B cell (primary cell): ENCODE data around the gene SMIM45.

Source experiments
- ATAC-seq: fragments of 200-7000 bp; cut with Tn5 transposase; one replicate; pipeline ENCODE4 v1.10.0; 2021; ENCODE audit warnings: low read depth, mild to moderate bottlenecking, moderate number of reproducible peaks, moderate library complexity
- CTCF ChIA-PET: fragments of 350-600 bp; sonication (Branson Sonifier 250); formaldehyde crosslinking; loops from one replicate; lab custom pipeline; 2021; ENCODE audit warnings: antibody characterized with exemption, inconsistent platforms; lab: Charles Lee
- POLR2A ChIA-PET: fragments of 350-600 bp; sonication (Branson Sonifier 250); formaldehyde crosslinking; loops from one replicate; lab custom pipeline; 2021; ENCODE audit warnings: antibody characterized with exemption; lab: Charles Lee
- DNase-seq: peaks from one replicate; pipeline ENCODE4 v3.0.0; 2013
- H2AFZ ChIP-seq: 2 replicates; pipeline ENCODE4 v1.6.1; 2012; ENCODE audit warnings: mild to moderate bottlenecking, low read depth, low read length; ENCODE audit not compliant: insufficient read depth, poor library complexity, severe bottlenecking
- H3K27ac ChIP-seq, 2 donors: 1 replicate in 1 of 2; 2 replicates in 1 of 2; pipeline ENCODE4 v1.5.1; 2012 to 2013; ENCODE audit warnings: low read length in 2 of 2, mild to moderate bottlenecking in 2 of 2, moderate library complexity in 1 of 2
- H3K27me3 ChIP-seq, 4 experiments: fragments of 200-600 bp in 1 of 4; sonication (generic) in 1 of 4; replicated peaks in 1 of 4; 1 replicate in 2 of 4; 2 replicates in 2 of 4; pipeline versions ENCODE4 v1.6.1 to v1.7.0; 2013 to 2016; ENCODE audit warnings: low read length in 3 of 4, mild to moderate bottlenecking in 2 of 4, mixed read lengths in 1 of 4, moderate library complexity in 1 of 4; ENCODE audit not compliant: insufficient read depth in 4 of 4, control insufficient read depth in 3 of 4; ENCODE audit errors: control extremely low read depth in 1 of 4
- H3K36me3 ChIP-seq, 2 experiments: replicated peaks in 1 of 2; 1 replicate in 1 of 2; 2 replicates in 1 of 2; pipeline versions ENCODE4 v1.6.1 to v1.7.1; 2013; ENCODE audit warnings: low read length in 1 of 2; ENCODE audit not compliant: insufficient read depth in 2 of 2, control insufficient read depth in 1 of 2; ENCODE audit errors: control extremely low read depth in 1 of 2, extremely low read depth in 1 of 2
- H3K4me1 ChIP-seq, 2 donors: fragments of 200-600 bp in 1 of 2; sonication (generic) in 1 of 2; 1 replicate in 1 of 2; 2 replicates in 1 of 2; pipeline versions ENCODE4 v1.5.1 to v1.6.1; 2013 to 2017; ENCODE audit warnings: low read length in 2 of 2; ENCODE audit not compliant: control insufficient read depth in 2 of 2, insufficient read depth in 2 of 2
- H3K4me2 ChIP-seq: replicated peaks from 2 replicates; pipeline ENCODE3; 2012; ENCODE audit warnings: mild to moderate bottlenecking, low read depth, low read length; ENCODE audit not compliant: poor library complexity, severe bottlenecking
- H3K4me3 ChIP-seq, 5 experiments: fragments of 200-600 bp in 1 of 5; sonication (generic) in 1 of 5; 1 replicate in 3 of 5; 2 replicates in 2 of 5; pipeline versions ENCODE4 v1.5.1 to v1.7.0; 2011 to 2016; ENCODE audit warnings: low read length in 4 of 5, mild to moderate bottlenecking in 4 of 5, low read depth in 2 of 5, control low read depth in 1 of 5, moderate library complexity in 1 of 5; ENCODE audit not compliant: insufficient read depth in 1 of 5; ENCODE audit errors: control extremely low read depth in 1 of 5, extremely low read depth in 1 of 5
- H3K79me2 ChIP-seq: fragments of 200-600 bp; sonication (generic); one replicate; pipeline ENCODE4 v1.6.0; 2016; ENCODE audit warnings: low read length; ENCODE audit not compliant: control insufficient read depth, insufficient read depth
- H3K9ac ChIP-seq: fragments of 200-600 bp; sonication (generic); 2 replicates; pipeline ENCODE4 v1.6.1; 2017; ENCODE audit warnings: mild to moderate bottlenecking, low read length, moderate library complexity
- H3K9me3 ChIP-seq, 3 donors: one replicate each; pipeline versions ENCODE4 v1.6.1 to v1.7.1; 2013; ENCODE audit warnings: low read length in 2 of 3; ENCODE audit not compliant: control insufficient read depth in 2 of 3, insufficient read depth in 1 of 3; ENCODE audit errors: control extremely low read depth in 1 of 3
- H4K20me1 ChIP-seq: 2 replicates; pipeline ENCODE4 v1.6.0; 2012; ENCODE audit warnings: mild to moderate bottlenecking, low read length; ENCODE audit not compliant: insufficient read depth, control insufficient read depth, poor library complexity, severe bottlenecking
- H3K27ac Mint-ChIP-seq: one replicate; pipeline ENCODE4 v1.8.0; 2021; ENCODE audit warnings: mixed read lengths
- H3K27me3 Mint-ChIP-seq: one replicate; pipeline ENCODE4 v1.8.0; 2021; ENCODE audit warnings: mixed read lengths
- H3K4me1 Mint-ChIP-seq: one replicate; pipeline ENCODE4 v1.8.0; 2021; ENCODE audit warnings: mixed read lengths
- H3K4me3 Mint-ChIP-seq: one replicate; pipeline ENCODE4 v1.8.0; 2021; ENCODE audit warnings: mixed read lengths
- H3K9me3 Mint-ChIP-seq: one replicate; pipeline ENCODE4 v1.8.0; 2022; ENCODE audit warnings: mixed read lengths; ENCODE audit not compliant: insufficient read depth
- CTCF ChIP-seq: fragments of 200-600 bp; IDR thresholded peaks from one replicate; pipeline ENCODE4 v1.8.0; 2022; ENCODE audit warnings: antibody characterized with exemption, mild to moderate bottlenecking
- EZH2 ChIP-seq: IDR thresholded peaks from 2 replicates; pipeline ENCODE4 v1.6.1; 2012; ENCODE audit warnings: borderline replicate concordance, low read depth, mild to moderate bottlenecking, moderate library complexity, low read length; ENCODE audit not compliant: insufficient read depth, poor library complexity, severe bottlenecking
- WGBS: methylation state at CpG from one replicate; pipeline ENCODE4 v1.1.5; 2013; ENCODE audit warnings: missing lambda C conversion rate; ENCODE audit not compliant: insufficient coverage; 5-methylcytosine and 5-hydroxymethylcytosine counted together
- intact Hi-C: fragments of 100-400 bp; cut with micrococcal nuclease; formaldehyde crosslinking; loops from one replicate; pipeline ENCODE4 v1.10.0; 2022

Gene SMIM45

DNA sequence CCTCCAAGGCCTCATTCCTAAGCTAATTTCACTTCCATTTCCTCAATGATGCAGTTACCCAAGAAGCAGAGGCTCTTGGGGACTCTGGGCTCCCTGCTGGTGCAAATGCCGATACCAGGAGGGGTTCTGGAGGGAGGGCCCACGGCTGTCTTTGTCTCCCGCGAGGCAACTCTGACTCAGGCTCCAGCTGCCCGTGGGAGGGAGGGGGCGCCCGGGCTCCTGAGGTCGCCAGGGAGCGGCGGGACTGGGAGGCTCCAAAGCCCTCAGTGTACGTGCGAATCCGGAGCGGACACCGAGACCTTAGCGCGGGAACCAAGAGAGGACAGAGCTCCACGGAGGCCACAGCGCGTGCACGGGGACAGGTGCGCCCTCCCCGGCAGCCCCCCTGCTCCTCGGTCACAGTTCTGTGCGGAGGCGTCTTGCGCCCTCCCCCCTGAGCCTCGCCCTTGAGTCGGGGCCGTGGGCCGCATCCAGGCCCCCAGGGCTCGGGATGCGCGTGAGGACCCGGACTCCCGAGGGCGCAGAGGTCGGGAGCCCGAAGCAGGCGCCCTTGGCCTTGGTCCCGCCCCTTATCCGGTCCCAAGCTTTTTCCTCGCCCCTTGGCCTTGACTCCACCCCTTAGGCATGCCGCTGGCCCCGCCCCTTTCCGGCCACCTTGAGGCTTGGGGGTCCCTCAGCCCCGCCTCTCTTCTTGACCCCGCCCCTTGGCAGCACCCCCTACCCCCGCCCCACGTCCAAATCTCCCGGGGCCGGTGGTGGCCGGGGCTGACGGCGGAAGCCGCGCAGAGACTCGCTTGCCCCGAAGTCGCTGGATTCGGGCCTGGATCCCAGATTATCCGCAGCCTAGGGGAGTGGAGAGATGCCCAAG, 32.4 kb upstream of the SMIM45 start:
- no peak for TF ChIP-seq CTCF
- no peak for TF ChIP-seq EZH2
- peaks cover 43% of the 10 kb centered on the region for H4K20me1 ChIP-seq
- peaks cover 79 to 86% of the 10 kb centered on the region in 2 donors for H3K4me1 ChIP-seq
- H3K4me1 Mint-ChIP-seq: peaks cover 78% of the 10 kb centered on the region
- H3K36me3 ChIP-seq: peaks cover 0 to 21% of the 10 kb centered on the region in 2 experiments
- peak; percentile 93 for DNase-seq
- peaks cover 0 to 8% (median 3%) of the 10 kb centered on the region in 4 experiments for H3K27me3 ChIP-seq
- H2AFZ ChIP-seq: no peak overlapping the region
- CTCF ChIA-PET: interaction anchor here (0.9 to 17.9 kb wide), 3 partner anchors 12 to 222 kb away, joined by 3 to 499 read pairs (median 4); no protein-coding TSS in a partner anchor
- H3K27ac Mint-ChIP-seq: peak overlapping the region; percentile 97
- peak overlapping the region; percentile 86 for H3K4me3 Mint-ChIP-seq
- peak; percentile 54 for ATAC-seq
- H3K4me3 ChIP-seq: peak overlapping the region; percentile 14 to 60 (median 52)
- peaks cover 62% of the 10 kb centered on the region for H3K79me2 ChIP-seq
- intact Hi-C loops: loop anchor here (1.0 to 2.0 kb wide), 3 partner anchors 17 to 87 kb away; partner anchors contain the start of gene SREBF2
- peaks cover 0 to 9% (median 0%) of the 10 kb centered on the region in 3 donors for H3K9me3 ChIP-seq
- H3K27me3 Mint-ChIP-seq: no peaks in the 10 kb centered on the region
- no peaks in the 10 kb centered on the region for H3K9me3 Mint-ChIP-seq
- H3K4me2 ChIP-seq: peak overlapping the region; percentile 92
- peak overlapping the region; percentile 89 to 93 for H3K27ac ChIP-seq
- peak overlapping the region; percentile 57 for H3K9ac ChIP-seq
- POLR2A ChIA-PET: interaction anchor here (0.5 to 16.8 kb wide), 20 partner anchors 8 to 538 kb away, joined by 3 to 960 read pairs (median 4); partner anchors contain the start of genes CENPM, MEI1 and SREBF2
- WGBS: 1% methylated on average over 53 of the region's 62 CpGs
